Glutamatergic neuron (in vitro differentiated cells): ENCODE data around the gene ZNF605. TPM values are rescaled to one million over a fixed set of nuclear protein-coding genes. Genes with fewer than 3 reads are reported as not detected.
"Not testable (repeated sequence)": the region's sequence is repeated elsewhere in the genome, so short reads cannot be mapped to it uniquely, and the experiment has no call there.

Experiments
- DNase-seq: peaks from one replicate; pipeline ENCODE4 v3.0.0; 2022
- H3K27ac Mint-ChIP-seq: one replicate; pipeline ENCODE4 v1.8.0; 2020; ENCODE audit warnings: mild to moderate bottlenecking, mixed read lengths, inconsistent platforms; ENCODE audit not compliant: unreplicated experiment
- H3K27me3 Mint-ChIP-seq: one replicate; pipeline ENCODE4 v1.8.0; 2020; ENCODE audit warnings: mild to moderate bottlenecking, moderate library complexity, mixed read lengths, inconsistent platforms; ENCODE audit not compliant: unreplicated experiment
- H3K36me3 Mint-ChIP-seq: one replicate; pipeline ENCODE4 v1.8.0; 2020; ENCODE audit warnings: mild to moderate bottlenecking, mixed read lengths, inconsistent platforms; ENCODE audit not compliant: unreplicated experiment
- H3K4me1 Mint-ChIP-seq: one replicate; pipeline ENCODE4 v1.8.0; 2020; ENCODE audit warnings: mild to moderate bottlenecking, low read depth, mixed read lengths, inconsistent platforms; ENCODE audit not compliant: unreplicated experiment
- H3K4me3 Mint-ChIP-seq: one replicate; pipeline ENCODE4 v1.8.0; 2020; ENCODE audit warnings: mild to moderate bottlenecking, mixed read lengths, inconsistent platforms; ENCODE audit not compliant: unreplicated experiment
- H3K9me3 Mint-ChIP-seq: one replicate; pipeline ENCODE4 v1.8.0; 2020; ENCODE audit warnings: mild to moderate bottlenecking, moderate library complexity, mixed read lengths, inconsistent platforms; ENCODE audit not compliant: unreplicated experiment
- total RNA-seq: library from RNA; stranded (reverse); fragmentation: NEBNext Ultra II Directional; extraction: Animal tissue kit (Norgen Biotek cat#: 25700); gene quantifications from one replicate; pipeline ENCODE4 v1.2.1, GENCODE V29; 2021; ENCODE audit not compliant: unreplicated experiment
- TF ChIP-seq, protein P1 (sequence below): fragments of 200-600 bp; sonication (generic); IDR thresholded peaks from one replicate; pipeline ENCODE4 v1.5.0; 2021; ENCODE audit not compliant: partially characterized antibody, unreplicated experiment

ZNF605 gene
- total RNA-seq, 1 donor from 2014 or later = 21.7 TPM

- Mint-ChIP-seq H3K9me3 (peaks cover 3% of the 10 kb centered on the region), H3K4me3 (no peak overlapping the region)
Measured at GRCh38 chr12:132972374-132972773, 16.3 kb upstream of the ZNF605 start.

DNA sequence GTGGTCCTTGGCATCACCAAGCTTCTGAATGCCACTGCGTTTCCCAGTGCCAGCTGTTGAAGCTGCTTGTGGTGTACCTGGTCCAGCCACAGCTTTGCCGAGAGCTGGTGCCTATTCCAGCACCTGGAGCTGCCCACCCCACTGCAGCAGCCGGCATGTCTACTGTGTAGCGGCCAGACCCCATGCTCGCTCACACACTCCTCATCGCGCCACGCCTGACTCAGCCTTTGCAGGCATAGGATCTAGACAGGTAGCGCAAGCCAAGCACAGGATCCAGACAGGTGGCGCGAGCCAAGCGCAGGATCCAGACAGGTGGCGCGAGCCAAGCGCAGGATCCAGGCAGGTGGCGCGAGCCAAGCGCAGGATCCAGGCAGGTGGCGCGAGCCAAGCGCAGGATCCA lies 11.6 kb upstream of the ZNF605 start:
- H3K4me3 Mint-ChIP-seq = no peak overlapping the region
- H3K36me3 Mint-ChIP-seq = peaks cover 13% of the 10 kb centered on the region
- TF ChIP-seq, protein P1, sequence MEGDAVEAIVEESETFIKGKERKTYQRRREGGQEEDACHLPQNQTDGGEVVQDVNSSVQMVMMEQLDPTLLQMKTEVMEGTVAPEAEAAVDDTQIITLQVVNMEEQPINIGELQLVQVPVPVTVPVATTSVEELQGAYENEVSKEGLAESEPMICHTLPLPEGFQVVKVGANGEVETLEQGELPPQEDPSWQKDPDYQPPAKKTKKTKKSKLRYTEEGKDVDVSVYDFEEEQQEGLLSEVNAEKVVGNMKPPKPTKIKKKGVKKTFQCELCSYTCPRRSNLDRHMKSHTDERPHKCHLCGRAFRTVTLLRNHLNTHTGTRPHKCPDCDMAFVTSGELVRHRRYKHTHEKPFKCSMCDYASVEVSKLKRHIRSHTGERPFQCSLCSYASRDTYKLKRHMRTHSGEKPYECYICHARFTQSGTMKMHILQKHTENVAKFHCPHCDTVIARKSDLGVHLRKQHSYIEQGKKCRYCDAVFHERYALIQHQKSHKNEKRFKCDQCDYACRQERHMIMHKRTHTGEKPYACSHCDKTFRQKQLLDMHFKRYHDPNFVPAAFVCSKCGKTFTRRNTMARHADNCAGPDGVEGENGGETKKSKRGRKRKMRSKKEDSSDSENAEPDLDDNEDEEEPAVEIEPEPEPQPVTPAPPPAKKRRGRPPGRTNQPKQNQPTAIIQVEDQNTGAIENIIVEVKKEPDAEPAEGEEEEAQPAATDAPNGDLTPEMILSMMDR = no peak
- H3K27me3 Mint-ChIP-seq = no peaks in the 10 kb centered on the region
- H3K4me1 Mint-ChIP-seq = no peaks in the 10 kb centered on the region
- no peak overlapping the region for H3K27ac Mint-ChIP-seq
- peaks cover 10% of the 10 kb centered on the region for H3K9me3 Mint-ChIP-seq
- DNase-seq = no peak

More at GRCh38 chr12:132972374-132972773, 16.3 kb upstream of the ZNF605 start:
- Mint-ChIP-seq H3K27me3 (peaks cover 2% of the 10 kb centered on the region), H3K36me3 (peaks cover 9% of the 10 kb centered on the region), H3K4me1 (no peaks in the 10 kb centered on the region), H3K27ac (no peak overlapping the region)
- TF ChIP-seq, protein P1 = no peak
- DNase-seq = no peak

DNA sequence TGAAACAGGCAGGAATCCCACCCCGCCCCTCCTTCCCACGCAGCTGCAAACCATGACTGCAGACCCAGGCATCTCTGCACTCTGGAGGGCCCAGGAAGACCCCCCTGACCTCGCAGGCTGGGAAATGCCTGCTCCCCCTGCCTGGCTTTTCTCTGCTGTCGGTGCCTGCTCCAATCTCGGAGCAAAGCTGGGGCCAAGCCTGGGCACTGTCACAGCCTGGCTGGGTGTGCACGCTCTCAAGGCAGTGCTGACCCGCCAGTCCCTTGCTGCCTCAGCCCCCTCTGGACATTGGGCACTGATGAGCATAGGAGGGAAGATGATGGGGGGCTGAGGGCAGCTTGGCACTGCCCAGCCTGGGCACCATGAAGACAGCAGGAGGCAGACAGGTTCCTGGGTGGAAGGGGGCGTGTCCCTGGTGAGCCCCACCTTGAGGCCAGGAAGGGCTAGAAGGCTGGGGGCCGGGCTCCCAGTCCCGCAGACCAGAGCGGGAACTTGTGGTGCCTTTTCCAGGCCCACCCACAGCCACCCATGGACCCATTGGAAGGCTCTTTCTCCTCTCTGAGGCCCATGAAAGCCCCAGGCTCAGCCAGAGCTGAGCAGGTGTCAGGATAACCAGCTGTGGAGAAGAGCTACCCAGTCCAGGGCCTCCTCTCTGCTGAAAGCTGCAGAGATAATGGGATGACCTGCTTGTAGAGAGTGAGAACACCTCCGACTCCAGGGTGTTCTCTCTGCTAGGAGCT lies 10.7 kb upstream of the ZNF605 start:
- DNase-seq = no peak
- Mint-ChIP-seq H3K4me1 (no peaks in the 10 kb centered on the region), H3K27ac (no peak overlapping the region), H3K36me3 (peaks cover 13% of the 10 kb centered on the region), H3K27me3 (no peaks in the 10 kb centered on the region), H3K9me3 (peaks cover 8% of the 10 kb centered on the region), H3K4me3 (no peak overlapping the region)
- TF ChIP-seq, protein P1 = no peak

GRCh38 chr12:132965796-132966195 lies 9.7 kb upstream of the ZNF605 start:
- no peaks in the 10 kb centered on the region for H3K27me3 Mint-ChIP-seq
- peaks cover 19% of the 10 kb centered on the region for H3K36me3 Mint-ChIP-seq
- TF ChIP-seq, protein P1 = no peak
- no peak overlapping the region for H3K27ac Mint-ChIP-seq
- DNase-seq = no peak
- no peak overlapping the region for H3K4me3 Mint-ChIP-seq
- peaks cover 8% of the 10 kb centered on the region for H3K9me3 Mint-ChIP-seq
- H3K4me1 Mint-ChIP-seq = no peaks in the 10 kb centered on the region

GRCh38 chr12:132963947-132964346 lies 7.8 kb upstream of the ZNF605 start:
- H3K4me3 Mint-ChIP-seq, H3K27ac Mint-ChIP-seq, DNase-seq, H3K27me3 Mint-ChIP-seq, H3K4me1 Mint-ChIP-seq: not testable (repeated sequence)
- Mint-ChIP-seq H3K9me3 (peaks cover 11% of the 10 kb centered on the region), H3K36me3 (peaks cover 19% of the 10 kb centered on the region)

DNA sequence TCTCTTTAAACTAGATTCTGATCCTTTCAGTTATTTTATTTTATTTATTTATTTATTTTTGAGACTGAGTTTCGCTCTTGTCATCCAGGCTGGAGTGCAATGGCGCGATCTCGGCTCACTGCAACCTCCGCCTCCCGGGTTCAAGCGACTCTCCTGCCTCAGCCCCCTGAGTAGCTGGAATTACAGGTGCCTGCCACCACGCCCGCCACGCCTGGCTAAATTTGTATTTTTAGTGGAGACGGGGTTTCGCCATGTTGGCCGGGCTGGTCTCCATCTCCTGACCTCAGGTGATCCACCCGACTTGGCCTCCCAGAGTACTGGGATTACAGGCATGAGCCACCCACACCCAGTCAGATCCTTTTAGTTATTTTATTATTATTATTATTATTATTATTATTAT lies 5.7 kb upstream of the ZNF605 start:
- not testable (repeated sequence) for H3K27me3 Mint-ChIP-seq, H3K4me3 Mint-ChIP-seq, DNase-seq, H3K27ac Mint-ChIP-seq, H3K4me1 Mint-ChIP-seq
- Mint-ChIP-seq H3K36me3 (peaks cover 20% of the 10 kb centered on the region), H3K9me3 (peaks cover 13% of the 10 kb centered on the region)
